HUES64 (cell line): ENCODE data around the gene GPR25.

Experiments
- H3K27ac ChIP-seq: 2 replicates; pipeline ENCODE4 v1.7.0; 2013; ENCODE audit warnings: low read depth, low read length, inconsistent platforms
- H3K27me3 ChIP-seq: 2 replicates; pipeline ENCODE4 v1.6.1; 2013; ENCODE audit warnings: mild to moderate bottlenecking, low read length; ENCODE audit not compliant: insufficient read depth
- H3K36me3 ChIP-seq: 2 replicates; pipeline ENCODE4 v1.6.1; 2013; ENCODE audit warnings: mild to moderate bottlenecking, low read length; ENCODE audit not compliant: insufficient read depth
- H3K4me1 ChIP-seq: 2 replicates; pipeline ENCODE4 v1.6.1; 2013; ENCODE audit warnings: mild to moderate bottlenecking, low read length, moderate library complexity; ENCODE audit not compliant: insufficient read depth
- H3K4me3 ChIP-seq: 2 replicates; pipeline ENCODE4 v1.5.1; 2013; ENCODE audit warnings: mild to moderate bottlenecking, low read length, moderate library complexity
- H3K9ac ChIP-seq: 2 replicates; pipeline ENCODE4 v1.6.1; 2013; ENCODE audit warnings: mild to moderate bottlenecking, low read depth, low read length
- H3K9me3 ChIP-seq: 2 replicates; pipeline ENCODE4 v1.6.1; 2013; ENCODE audit warnings: low read depth, low read length; ENCODE audit not compliant: insufficient read depth
- WGBS: fragments of 150-250, 120-280 bp; methylation state at CpG from one replicate; pipeline ENCODE4 v1.1.7; 2013; ENCODE audit warnings: missing lambda C conversion rate; 5-methylcytosine and 5-hydroxymethylcytosine counted together

GPR25 gene

DNA sequence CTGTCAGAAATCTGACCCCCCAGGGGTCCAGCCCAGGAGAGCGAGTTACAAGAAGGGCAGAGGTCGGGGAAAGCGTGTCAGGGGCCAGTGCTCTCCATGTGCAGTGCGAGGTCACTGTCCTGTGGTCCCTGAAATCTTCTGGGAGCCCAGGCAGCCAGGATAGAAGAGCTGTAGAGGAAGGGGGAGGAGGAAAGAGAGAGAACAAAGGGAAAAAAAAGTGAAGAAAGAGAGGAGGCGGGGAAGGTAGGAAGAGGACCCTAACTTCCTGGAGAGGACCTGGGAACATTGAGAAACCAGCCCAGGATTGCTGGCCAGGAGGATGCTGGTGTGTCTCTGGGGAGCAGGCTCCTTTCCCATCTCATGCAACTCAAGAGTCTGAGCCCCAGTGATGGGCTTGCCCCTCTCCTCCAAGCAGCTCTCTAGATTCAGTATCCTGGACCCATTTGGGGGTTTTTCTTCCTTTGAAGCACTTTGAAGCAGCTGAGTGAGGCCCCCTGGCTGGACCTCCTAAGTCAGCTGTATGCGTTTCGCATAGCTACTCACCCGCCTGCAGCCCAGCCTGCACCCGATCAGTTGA is 15.1 kb downstream of the GPR25 start:
- Histone ChIP-seq H3K27me3 (no peaks in the 10 kb centered on the region), H3K9ac (no peak overlapping the region), H3K4me3 (no peak overlapping the region)

DNA sequence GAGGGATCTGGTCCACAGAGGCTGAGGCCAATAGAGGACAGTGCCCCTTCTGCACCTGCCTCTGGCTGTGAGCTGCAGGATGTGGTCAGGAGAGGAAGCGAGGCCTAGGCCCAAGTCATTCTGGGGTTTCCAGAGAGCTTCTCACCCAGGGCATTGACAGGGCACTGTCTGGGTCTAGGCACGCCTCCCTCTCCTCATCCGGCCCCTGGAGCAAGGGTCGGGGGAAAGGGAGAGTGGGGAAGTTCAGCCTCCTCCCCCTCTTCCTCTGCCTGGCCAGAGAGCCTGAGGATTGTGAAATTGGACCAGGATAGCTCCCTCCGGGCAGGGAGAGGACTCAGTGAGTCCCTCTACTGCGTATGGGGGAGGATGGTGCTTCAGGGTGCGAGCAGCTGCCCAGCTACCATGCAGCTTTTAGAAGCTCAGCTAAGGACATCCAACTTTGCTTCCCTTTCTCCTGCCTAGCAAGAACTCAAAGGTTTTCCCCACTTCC is 15.6 kb downstream of the GPR25 start:
- Histone ChIP-seq H3K4me3 (no peak overlapping the region), H3K9me3 (no peaks in the 10 kb centered on the region), H3K27ac (no peak overlapping the region), H3K36me3 (no peaks in the 10 kb centered on the region), H3K9ac (no peak overlapping the region), H3K4me1 (peaks cover 28% of the 10 kb centered on the region), H3K27me3 (no peaks in the 10 kb centered on the region)
- 44% methylated on average over 4 of the region's 7 CpGs for WGBS

More for the DNA sequence above, 15.1 kb downstream of the GPR25 start:
- WGBS: 52% methylated on average over 9 of the region's 9 CpGs
- H3K36me3 ChIP-seq: no peaks in the 10 kb centered on the region
- H3K9me3 ChIP-seq: no peaks in the 10 kb centered on the region
- H3K27ac ChIP-seq: no peak overlapping the region
- peaks cover 28% of the 10 kb centered on the region for H3K4me1 ChIP-seq

DNA sequence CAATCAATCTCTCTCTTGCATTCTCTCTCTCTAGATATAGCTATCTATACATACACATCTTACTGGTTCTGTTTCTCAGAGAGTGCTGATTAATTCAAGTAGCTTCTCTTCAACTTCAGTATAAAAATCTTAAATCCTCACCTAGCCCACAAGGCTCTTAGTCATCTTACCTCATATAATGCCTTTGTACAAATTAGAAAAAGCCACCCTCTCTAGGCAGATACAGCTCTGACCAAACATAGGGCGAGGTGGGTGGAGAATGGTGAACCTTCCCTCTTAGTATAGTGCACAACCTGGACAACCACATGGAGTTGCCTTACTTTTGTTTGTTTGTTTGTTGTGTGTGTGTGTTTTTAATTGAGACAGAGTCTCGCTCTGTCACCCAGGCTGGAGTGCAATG is 16.8 kb downstream of the GPR25 start:
- no peak overlapping the region for H3K27ac ChIP-seq
- peaks cover 40% of the 10 kb centered on the region for H3K4me1 ChIP-seq
- H3K27me3 ChIP-seq: no peaks in the 10 kb centered on the region

DNA sequence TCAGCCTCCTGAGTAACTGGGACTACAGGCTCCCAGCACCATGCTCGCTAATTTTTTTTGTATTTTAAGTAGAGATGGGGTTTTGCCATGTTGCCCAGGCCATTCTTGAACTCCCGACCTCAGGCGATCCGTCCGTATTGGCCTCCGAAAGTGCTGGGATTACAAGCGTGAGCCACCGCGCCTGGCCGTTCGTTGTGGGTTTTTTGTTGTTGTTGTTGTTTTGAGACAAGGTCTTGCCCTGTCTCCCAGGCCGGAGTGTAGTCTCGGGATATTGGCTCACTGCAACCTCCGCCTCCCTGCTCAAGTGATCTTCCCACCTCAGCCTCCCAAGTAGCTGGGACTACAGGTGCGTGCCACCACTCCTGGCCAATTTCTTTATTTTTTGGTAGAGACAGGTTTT is 17.2 kb downstream of the GPR25 start:
- Histone ChIP-seq H3K4me3 (no peak overlapping the region), H3K9ac (no peak overlapping the region), H3K27me3 (no peaks in the 10 kb centered on the region), H3K4me1 (peaks cover 44% of the 10 kb centered on the region), H3K27ac (no peak overlapping the region), H3K9me3 (no peaks in the 10 kb centered on the region), H3K36me3 (no peaks in the 10 kb centered on the region)
- 96% methylated on average over 15 of the region's 15 CpGs for WGBS

More for the DNA sequence above, 16.8 kb downstream of the GPR25 start:
- H3K9ac ChIP-seq: no peak overlapping the region
- H3K36me3 ChIP-seq: no peaks in the 10 kb centered on the region
- no peak overlapping the region for H3K4me3 ChIP-seq
- H3K9me3 ChIP-seq: no peaks in the 10 kb centered on the region
- WGBS: 93% methylated on average over 2 of the region's 2 CpGs

DNA sequence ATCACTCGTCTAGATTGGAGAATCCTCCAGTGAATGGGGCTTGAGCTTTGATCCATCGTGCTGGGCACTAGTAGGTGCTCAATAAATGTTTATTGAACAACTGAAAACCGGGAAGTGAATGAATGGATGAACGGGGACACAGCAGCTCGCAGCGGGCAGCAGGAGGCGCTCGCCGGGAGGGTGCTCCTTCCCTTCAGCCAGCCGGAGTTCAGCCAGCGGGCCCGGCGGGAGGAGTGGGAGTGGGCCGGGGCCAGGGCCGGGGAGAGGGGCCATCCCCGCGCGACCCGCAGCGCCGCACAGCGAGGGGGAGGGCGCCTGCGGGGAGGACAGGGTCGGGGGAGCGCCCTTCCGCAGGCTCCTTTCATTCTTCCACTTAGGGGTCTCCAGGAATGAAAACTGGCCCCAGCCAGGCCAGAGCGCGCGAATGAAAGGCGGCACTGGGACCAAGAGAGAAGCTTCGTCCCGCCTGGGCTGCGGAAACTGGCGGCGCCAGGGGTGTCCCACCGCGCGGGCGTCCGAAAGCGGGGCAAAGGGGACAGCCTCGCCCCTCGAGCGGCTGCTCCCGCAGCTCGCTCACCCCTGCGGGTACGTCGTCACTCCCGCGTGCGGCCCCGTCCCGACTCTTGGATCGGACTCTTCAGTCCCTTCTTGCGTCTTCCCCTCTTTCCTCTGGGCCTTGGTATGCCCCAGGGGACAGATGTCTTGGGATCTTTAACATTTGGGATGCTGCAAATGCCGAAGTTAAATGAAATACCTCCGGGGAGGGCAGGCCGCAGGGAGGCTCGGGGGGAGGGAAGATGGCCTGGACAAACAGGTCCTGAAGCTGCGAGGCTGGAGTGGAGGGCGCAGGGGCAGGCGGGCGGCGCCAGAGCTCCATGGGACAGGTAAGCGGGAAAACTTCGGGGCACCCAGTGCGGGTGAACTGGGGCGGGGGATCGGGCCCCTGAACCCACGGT is 18.3 kb downstream of the GPR25 start:
- under 1% methylated on average over 72 of the region's 72 CpGs for WGBS
- Histone ChIP-seq H3K4me3 (peak overlapping the region; percentile 84), H3K9me3 (no peaks in the 10 kb centered on the region), H3K27me3 (no peaks in the 10 kb centered on the region), H3K4me1 (peaks cover 55% of the 10 kb centered on the region), H3K36me3 (no peaks in the 10 kb centered on the region), H3K27ac (peak overlapping the region; percentile 97), H3K9ac (peak overlapping the region; percentile 99)

DNA sequence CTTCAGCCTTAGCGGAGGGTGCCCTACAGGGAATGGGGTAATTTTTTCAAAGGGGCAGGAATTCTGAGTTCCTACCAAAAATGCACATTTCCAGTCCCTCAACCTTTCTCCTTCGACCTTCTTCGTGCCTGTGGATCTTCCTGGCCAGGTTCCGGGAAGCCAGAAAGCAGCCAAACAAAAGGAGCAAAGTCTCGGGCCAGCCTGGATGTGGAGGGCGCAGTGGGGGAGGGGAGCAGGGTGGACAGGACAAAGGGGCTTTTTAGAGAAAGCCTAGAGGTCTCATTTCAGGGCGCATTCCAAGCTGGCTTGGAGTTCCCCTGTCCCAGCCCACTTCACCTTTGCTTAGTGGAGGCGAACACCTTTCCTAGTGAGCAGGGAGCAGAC is 19.0 kb downstream of the GPR25 start:
- no peaks in the 10 kb centered on the region for H3K9me3 ChIP-seq
- H3K9ac ChIP-seq: peak overlapping the region; percentile 99
- H3K4me1 ChIP-seq: peaks cover 61% of the 10 kb centered on the region
- H3K27me3 ChIP-seq: no peaks in the 10 kb centered on the region
- WGBS: 0% methylated on average over 8 of the region's 8 CpGs
- peak overlapping the region; percentile 97 for H3K27ac ChIP-seq
- peak overlapping the region; percentile 84 for H3K4me3 ChIP-seq
- H3K36me3 ChIP-seq: no peaks in the 10 kb centered on the region

DNA sequence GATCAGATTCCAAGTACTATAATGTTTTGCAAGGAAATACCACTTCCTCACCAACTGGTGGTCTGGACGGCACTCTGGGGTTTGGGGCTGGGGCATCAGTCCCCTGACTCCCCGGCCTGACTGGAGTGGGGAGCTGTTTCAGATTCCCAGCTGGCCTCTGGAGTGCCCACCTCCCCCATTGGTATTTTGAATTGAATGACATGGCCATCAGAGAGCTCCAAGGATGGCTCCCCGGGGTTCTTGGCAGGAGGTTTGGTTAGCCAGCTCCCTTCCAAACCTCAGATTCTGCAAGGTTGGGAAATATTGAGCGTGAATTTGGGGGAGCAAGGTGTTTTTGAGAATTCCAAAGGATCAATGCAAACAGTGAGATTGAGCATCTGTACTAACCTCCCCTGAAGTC is 19.8 kb downstream of the GPR25 start:
- Histone ChIP-seq H3K9ac (peak overlapping the region; percentile 99), H3K4me1 (peaks cover 61% of the 10 kb centered on the region), H3K4me3 (peak overlapping the region; percentile 84), H3K9me3 (no peaks in the 10 kb centered on the region), H3K36me3 (0 out of 2 replicates have a peak, but pooled peaks cover 5% of the 10 kb centered on the region), H3K27ac (peak overlapping the region; percentile 97), H3K27me3 (no peaks in the 10 kb centered on the region)
- 9% methylated on average over 4 of the region's 4 CpGs for WGBS

DNA sequence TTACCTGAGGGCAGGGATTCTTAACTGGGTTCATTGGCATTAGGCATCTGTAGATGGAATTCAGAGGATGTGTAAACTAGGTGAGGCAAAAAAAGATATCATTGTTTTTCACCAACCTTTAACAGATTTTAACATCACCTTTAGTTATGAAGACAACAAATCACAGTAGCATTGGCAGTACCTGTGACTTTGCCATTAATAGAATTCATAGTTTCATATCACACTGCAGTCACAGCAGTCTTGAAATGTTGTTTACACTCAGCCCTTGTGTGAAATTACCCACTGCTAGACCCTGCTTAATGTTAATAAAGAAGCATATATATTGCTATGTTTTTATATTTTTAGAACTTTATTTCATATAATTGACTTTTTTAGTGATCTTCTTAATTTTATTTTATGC is 20.2 kb downstream of the GPR25 start:
- peak overlapping the region; percentile 99; the same call in 1 of the 2 replicates for H3K9ac ChIP-seq
- no peaks in the 10 kb centered on the region for H3K27me3 ChIP-seq
- H3K4me1 ChIP-seq: peaks cover 59% of the 10 kb centered on the region
- peak overlapping the region; percentile 97; the same call in 1 of the 2 replicates for H3K27ac ChIP-seq
- H3K4me3 ChIP-seq: peak overlapping the region; percentile 84
- peaks cover 7% of the 10 kb centered on the region; the same call in 1 of the 2 replicates for H3K36me3 ChIP-seq
- no peaks in the 10 kb centered on the region for H3K9me3 ChIP-seq

DNA sequence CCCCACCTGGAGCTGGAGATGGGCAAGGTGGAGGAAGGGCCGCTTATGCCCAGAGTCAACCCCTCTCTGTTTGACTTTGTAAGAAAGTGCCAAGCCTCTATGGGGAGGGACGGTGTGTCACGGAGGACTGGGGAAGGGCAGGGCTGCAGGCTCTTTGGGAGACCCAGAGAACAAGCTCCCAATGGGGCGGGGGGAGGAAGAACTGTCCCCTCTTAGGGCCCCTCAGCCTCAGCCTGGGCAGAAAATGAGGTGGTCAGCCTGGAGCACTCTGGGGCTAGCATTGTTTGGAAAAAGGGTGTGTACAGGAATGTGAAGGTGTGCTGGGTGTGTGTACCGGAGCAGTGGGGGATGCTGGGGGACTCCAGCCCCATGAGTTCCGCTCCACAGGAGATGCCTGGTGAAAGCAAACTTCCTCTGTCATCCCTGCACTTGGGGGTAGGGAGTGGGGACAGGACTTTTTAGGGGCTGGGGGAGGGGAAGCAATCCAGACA is 20.7 kb downstream of the GPR25 start:
- whole genome bisulfite sequencing: 17% methylated on average over 6 of the region's 6 CpGs
- Histone ChIP-seq H3K36me3 (peaks cover 12% of the 10 kb centered on the region), H3K9me3 (no peaks in the 10 kb centered on the region), H3K27ac (peak overlapping the region; percentile 34; the same call in 1 of the 2 replicates), H3K4me1 (peaks cover 60% of the 10 kb centered on the region), H3K27me3 (no peaks in the 10 kb centered on the region), H3K9ac (peak overlapping the region; percentile 23; the same call in 1 of the 2 replicates), H3K4me3 (peak overlapping the region; percentile 84)

DNA sequence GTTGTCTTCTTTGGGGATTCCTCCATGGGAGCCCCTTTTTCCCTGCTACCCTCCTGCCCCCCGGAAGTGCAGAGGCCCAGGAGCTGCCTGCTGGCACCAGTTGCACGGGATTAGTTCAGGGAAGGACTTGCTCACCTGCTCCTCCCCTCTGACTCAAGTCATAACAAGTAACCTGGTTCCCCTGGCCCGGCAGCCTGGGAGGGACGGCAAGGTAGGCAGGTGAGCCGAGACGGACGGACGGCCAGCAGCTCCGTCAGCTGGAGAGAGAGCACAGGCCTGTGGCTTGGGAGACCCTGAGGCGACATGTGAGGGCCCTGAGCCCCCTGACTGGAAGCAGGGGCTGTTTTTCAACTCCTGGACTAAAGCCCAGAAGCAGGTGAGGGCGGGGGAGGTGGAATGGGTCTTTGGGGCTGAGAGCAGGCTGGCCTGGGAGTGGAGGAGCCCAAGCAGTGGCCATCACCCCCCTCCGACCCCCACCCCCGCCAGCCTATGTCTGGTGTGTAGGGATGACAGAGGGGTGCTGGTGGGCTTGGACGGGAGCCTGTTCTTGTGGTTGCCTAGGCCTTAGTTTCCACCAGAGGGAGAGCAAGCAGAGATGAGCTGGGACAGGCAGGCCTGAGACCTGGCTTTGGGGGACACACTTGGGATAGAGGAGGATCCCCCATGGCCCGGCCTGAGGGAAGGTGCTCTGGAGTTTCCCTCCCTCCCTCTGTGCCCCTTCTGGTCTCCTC is 22.1 kb downstream of the GPR25 start, which contains the start of gene INAVA:
INAVA (plus strand) TSS at position 189 of the 731 bp plus-strand sequence. CDS start 3,501 bp downstream, outside the sequence.
- Histone ChIP-seq H3K4me1 (peaks cover 55% of the 10 kb centered on the region), H3K27ac (peak within 1 kb of the TSS; percentile 41)

More for the DNA sequence above, 22.1 kb downstream of the GPR25 start, which contains the start of gene INAVA:
- no peaks in the 10 kb centered on the region for H3K9me3 ChIP-seq
- WGBS: 78% methylated on average over 15 of the region's 15 CpGs
- peak within 1 kb of the TSS; percentile 84 for H3K4me3 ChIP-seq
- H3K36me3 ChIP-seq: peaks cover 26% of the 10 kb centered on the region
- H3K9ac ChIP-seq: peak within 1 kb of the TSS; percentile 33
- H3K27me3 ChIP-seq: no peaks in the 10 kb centered on the region
